PC-3 (cell line): Measurements from ENCODE around the gene ITGA3.

Source experiments
- EZH2phosphoT487 ChIP-seq: fragments of 300-600 bp; sonication (generic); IDR thresholded peaks from 2 replicates; pipeline ENCODE4 v1.6.1; 2018; ENCODE audit warnings: mild to moderate bottlenecking, antibody characterized with exemption, low read length, borderline replicate concordance
- TF ChIP-seq, protein P1 (sequence below): fragments of 300-600 bp; sonication (generic); conservative IDR thresholded peaks from 2 replicates; pipeline ENCODE4 v1.5.1; 2017; ENCODE audit warnings: antibody characterized with exemption, low read depth, mild to moderate bottlenecking, low read length

DNA sequence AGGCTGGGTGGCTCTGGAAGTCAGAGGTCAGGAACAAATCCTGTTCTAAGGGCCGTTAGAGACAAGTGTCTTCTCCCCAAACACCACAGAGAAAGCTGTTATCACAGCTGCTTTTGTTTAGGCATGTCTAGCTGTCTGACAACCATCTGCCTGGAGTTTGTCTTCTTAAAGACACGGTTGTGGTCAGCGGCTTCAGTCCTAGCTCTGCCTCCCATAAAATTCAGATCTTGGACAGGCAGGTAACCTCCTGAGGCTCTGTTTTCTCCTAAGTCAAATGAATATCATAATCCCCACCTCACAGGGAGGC lies 2.3 kb upstream of the ITGA3 start:
- TF ChIP-seq, protein P1, sequence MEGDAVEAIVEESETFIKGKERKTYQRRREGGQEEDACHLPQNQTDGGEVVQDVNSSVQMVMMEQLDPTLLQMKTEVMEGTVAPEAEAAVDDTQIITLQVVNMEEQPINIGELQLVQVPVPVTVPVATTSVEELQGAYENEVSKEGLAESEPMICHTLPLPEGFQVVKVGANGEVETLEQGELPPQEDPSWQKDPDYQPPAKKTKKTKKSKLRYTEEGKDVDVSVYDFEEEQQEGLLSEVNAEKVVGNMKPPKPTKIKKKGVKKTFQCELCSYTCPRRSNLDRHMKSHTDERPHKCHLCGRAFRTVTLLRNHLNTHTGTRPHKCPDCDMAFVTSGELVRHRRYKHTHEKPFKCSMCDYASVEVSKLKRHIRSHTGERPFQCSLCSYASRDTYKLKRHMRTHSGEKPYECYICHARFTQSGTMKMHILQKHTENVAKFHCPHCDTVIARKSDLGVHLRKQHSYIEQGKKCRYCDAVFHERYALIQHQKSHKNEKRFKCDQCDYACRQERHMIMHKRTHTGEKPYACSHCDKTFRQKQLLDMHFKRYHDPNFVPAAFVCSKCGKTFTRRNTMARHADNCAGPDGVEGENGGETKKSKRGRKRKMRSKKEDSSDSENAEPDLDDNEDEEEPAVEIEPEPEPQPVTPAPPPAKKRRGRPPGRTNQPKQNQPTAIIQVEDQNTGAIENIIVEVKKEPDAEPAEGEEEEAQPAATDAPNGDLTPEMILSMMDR = no peak
- no peak for TF ChIP-seq EZH2phosphoT487
